GM12878 (cell line): ENCODE measurements around the gene PTCD1. TPM values are rescaled to one million over a fixed set of nuclear protein-coding genes. Genes with fewer than 3 reads are reported as not detected.

Experiments used
- BHLHE40 ChIP-seq, 2 experiments: fragments of 450-650 bp in 1 of 2; IDR thresholded peaks; 2 replicates each; pipeline ENCODE4 v1.6.1; 2011 to 2017; ENCODE audit warnings: low read depth in 2 of 2, borderline replicate concordance in 1 of 2, improper control_type of control experiment in 1 of 2, low read length in 1 of 2, mild to moderate bottlenecking in 1 of 2
- CBFB ChIP-seq: IDR thresholded peaks from 2 replicates; pipeline ENCODE4 v1.6.1; 2016; ENCODE audit warnings: antibody characterized with exemption, low read depth
- CTCF ChIP-seq, 3 experiments: IDR thresholded peaks in 2 of 3; conservative IDR thresholded peaks in 1 of 3; 2 replicates each; pipeline ENCODE4 v1.5.1; 2011; ENCODE audit warnings: low read depth in 3 of 3, low read length in 3 of 3, mild to moderate bottlenecking in 3 of 3, control low read depth in 2 of 3, moderate library complexity in 2 of 3, inconsistent platforms in 1 of 3, mixed read lengths in 1 of 3; ENCODE audit not compliant: control insufficient read depth in 2 of 3, insufficient read depth in 1 of 3; ENCODE audit errors: extremely low read depth in 1 of 3
- FOXK2 ChIP-seq: fragments of 450-650 bp; IDR thresholded peaks from 2 replicates; pipeline ENCODE4 v1.6.1; 2017; ENCODE audit warnings: mild to moderate bottlenecking, moderate library complexity
- HCFC1 ChIP-seq: fragments of 150-350 bp; IDR thresholded peaks from 2 replicates; pipeline ENCODE4 v1.6.1; 2014; ENCODE audit warnings: low read length
- HDGF ChIP-seq: fragments of 450-650 bp; IDR thresholded peaks from 2 replicates; pipeline ENCODE4 v1.6.1; 2016; ENCODE audit warnings: antibody characterized with exemption
- IKZF2 ChIP-seq, 2 experiments: fragments of 450-650 bp; IDR thresholded peaks; 2 replicates each; pipeline ENCODE4 v1.6.1; 2017; ENCODE audit warnings: mild to moderate bottlenecking in 2 of 2, moderate library complexity in 2 of 2
- RELB ChIP-seq: fragments of 450-650 bp; IDR thresholded peaks from 2 replicates; pipeline ENCODE4 v1.6.1; 2017; ENCODE audit warnings: low read depth, mild to moderate bottlenecking, moderate library complexity
- ZNF217 ChIP-seq: fragments of 450-650 bp; IDR thresholded peaks from 2 replicates; pipeline ENCODE4 v1.6.1; 2017; ENCODE audit warnings: antibody characterized with exemption, mild to moderate bottlenecking
- ZSCAN29 ChIP-seq: fragments of 450-650 bp; IDR thresholded peaks from 2 replicates; pipeline ENCODE4 v1.6.1; 2017; ENCODE audit warnings: mild to moderate bottlenecking, moderate library complexity
- polyA plus RNA-seq, 11 experiments: library from polyadenylated mRNA; depleted of rRNA in 4 of 11; unstranded in 6 of 11; stranded (reverse) in 5 of 11; fragments of >200 nt; fragmentation: Nextera tagmentation in 4 of 11; fragmentation: Illumina TruSeq in 1 of 11; extraction: Ambion mirVana in 4 of 11; extraction: Trizol in 1 of 11; gene quantifications; 1 replicate in 1 of 11; 2 replicates in 10 of 11; pipeline versions ENCODE4 v1.2.1 to v1.2.3, GENCODE V29; 2011 to 2016; ENCODE audit warnings: inconsistent platforms in 2 of 11, missing spikeins in 2 of 11, low read depth in 1 of 11
- total RNA-seq, 4 experiments: library from RNA; depleted of rRNA in 3 of 4; stranded (reverse); fragments of >200 nt in 3 of 4; fragmentation: Illumina TruSeq in 1 of 4; extraction: Trizol in 1 of 4; gene quantifications; 2 replicates each; pipeline versions ENCODE4 v1.2.1 to v1.2.3, GENCODE V29; 2013 to 2021
- TF ChIP-seq, protein P1 (sequence below): fragments of 450-650 bp; formaldehyde crosslinking; IDR thresholded peaks from 2 replicates; pipeline ENCODE4 v1.4.0; 2020; ENCODE audit warnings: mild to moderate bottlenecking, moderate library complexity
- TF ChIP-seq, protein P2 (sequence below): fragments of 450-650 bp; conservative IDR thresholded peaks from 2 replicates; pipeline ENCODE4 v1.6.1; 2017; ENCODE audit warnings: mild to moderate bottlenecking, moderate library complexity
- TF ChIP-seq, protein P3 (sequence below): IDR thresholded peaks from 2 replicates; pipeline ENCODE4 v1.6.1; 2011; ENCODE audit warnings: low read depth, mild to moderate bottlenecking, low read length, moderate library complexity, borderline replicate concordance; ENCODE audit errors: extremely low read depth

PTCD1 gene
- total and polyA plus RNA-seq, 10 of the 15 experiments (the other 5 are each of a cell fraction or from before 2014, with no cell fraction given): 0.26 to 9.7 (median 5.0) TPM

GRCh38 chr7:99438573-99439480 lies at the start of gene PTCD1, which contains the start of gene CPSF4 (continued):
- no peak for TF ChIP-seq ZSCAN29
- peak; percentile 89 to 92 for TF ChIP-seq BHLHE40 (IDR thresholded peaks at IDR 0.05; ENCODE audit: borderline replicate concordance in 1 of 2, low read depth in 2 of 2, low read length in 1 of 2)
- TF ChIP-seq CBFB: peak; percentile 28; the same call in 1 of the 2 replicates
- no peak for TF ChIP-seq FOXK2
- TF ChIP-seq CTCF (IDR thresholded peaks at IDR 0.05 in 2 of 3, conservative IDR thresholded peaks at IDR 0.05 in 1 of 3; ENCODE audit: control insufficient read depth in 2 of 3, extremely low read depth in 1 of 3, insufficient read depth in 1 of 3, low read depth in 3 of 3, low read length in 3 of 3): no peak
- TF ChIP-seq HCFC1: peak; percentile 81
- TF ChIP-seq, protein P1, sequence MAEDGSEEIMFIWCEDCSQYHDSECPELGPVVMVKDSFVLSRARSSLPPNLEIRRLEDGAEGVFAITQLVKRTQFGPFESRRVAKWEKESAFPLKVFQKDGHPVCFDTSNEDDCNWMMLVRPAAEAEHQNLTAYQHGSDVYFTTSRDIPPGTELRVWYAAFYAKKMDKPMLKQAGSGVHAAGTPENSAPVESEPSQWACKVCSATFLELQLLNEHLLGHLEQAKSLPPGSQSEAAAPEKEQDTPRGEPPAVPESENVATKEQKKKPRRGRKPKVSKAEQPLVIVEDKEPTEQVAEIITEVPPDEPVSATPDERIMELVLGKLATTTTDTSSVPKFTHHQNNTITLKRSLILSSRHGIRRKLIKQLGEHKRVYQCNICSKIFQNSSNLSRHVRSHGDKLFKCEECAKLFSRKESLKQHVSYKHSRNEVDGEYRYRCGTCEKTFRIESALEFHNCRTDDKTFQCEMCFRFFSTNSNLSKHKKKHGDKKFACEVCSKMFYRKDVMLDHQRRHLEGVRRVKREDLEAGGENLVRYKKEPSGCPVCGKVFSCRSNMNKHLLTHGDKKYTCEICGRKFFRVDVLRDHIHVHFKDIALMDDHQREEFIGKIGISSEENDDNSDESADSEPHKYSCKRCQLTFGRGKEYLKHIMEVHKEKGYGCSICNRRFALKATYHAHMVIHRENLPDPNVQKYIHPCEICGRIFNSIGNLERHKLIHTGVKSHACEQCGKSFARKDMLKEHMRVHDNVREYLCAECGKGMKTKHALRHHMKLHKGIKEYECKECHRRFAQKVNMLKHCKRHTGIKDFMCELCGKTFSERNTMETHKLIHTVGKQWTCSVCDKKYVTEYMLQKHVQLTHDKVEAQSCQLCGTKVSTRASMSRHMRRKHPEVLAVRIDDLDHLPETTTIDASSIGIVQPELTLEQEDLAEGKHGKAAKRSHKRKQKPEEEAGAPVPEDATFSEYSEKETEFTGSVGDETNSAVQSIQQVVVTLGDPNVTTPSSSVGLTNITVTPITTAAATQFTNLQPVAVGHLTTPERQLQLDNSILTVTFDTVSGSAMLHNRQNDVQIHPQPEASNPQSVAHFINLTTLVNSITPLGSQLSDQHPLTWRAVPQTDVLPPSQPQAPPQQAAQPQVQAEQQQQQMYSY (CRISPR knock-in tag): no peak
- TF ChIP-seq IKZF2 (IDR thresholded peaks at IDR 0.05): peak in 1 of 2 experiments; percentile 29; a peak in 2 of 4 replicates
- peak; percentile 85 for TF ChIP-seq RELB
- TF ChIP-seq HDGF: 0 out of 2 replicates have a peak, but pooled peaks have one; percentile 23
- TF ChIP-seq ZNF217: no peak
- TF ChIP-seq, protein P2, sequence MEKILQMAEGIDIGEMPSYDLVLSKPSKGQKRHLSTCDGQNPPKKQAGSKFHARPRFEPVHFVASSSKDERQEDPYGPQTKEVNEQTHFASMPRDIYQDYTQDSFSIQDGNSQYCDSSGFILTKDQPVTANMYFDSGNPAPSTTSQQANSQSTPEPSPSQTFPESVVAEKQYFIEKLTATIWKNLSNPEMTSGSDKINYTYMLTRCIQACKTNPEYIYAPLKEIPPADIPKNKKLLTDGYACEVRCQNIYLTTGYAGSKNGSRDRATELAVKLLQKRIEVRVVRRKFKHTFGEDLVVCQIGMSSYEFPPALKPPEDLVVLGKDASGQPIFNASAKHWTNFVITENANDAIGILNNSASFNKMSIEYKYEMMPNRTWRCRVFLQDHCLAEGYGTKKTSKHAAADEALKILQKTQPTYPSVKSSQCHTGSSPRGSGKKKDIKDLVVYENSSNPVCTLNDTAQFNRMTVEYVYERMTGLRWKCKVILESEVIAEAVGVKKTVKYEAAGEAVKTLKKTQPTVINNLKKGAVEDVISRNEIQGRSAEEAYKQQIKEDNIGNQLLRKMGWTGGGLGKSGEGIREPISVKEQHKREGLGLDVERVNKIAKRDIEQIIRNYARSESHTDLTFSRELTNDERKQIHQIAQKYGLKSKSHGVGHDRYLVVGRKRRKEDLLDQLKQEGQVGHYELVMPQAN: peak; percentile 88
- TF ChIP-seq, protein P3, sequence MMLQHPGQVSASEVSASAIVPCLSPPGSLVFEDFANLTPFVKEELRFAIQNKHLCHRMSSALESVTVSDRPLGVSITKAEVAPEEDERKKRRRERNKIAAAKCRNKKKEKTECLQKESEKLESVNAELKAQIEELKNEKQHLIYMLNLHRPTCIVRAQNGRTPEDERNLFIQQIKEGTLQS: no peak
